C4-2B (cell line): ENCODE results near the gene ESYT1.

Experiments used
- ZFX ChIP-seq: fragments of 450-650 bp; IDR thresholded peaks from 2 replicates; pipeline ENCODE4 v1.6.1; 2017
- TF ChIP-seq, protein P1 (sequence below): fragments of 450-650 bp; conservative IDR thresholded peaks from 2 replicates; pipeline ENCODE4 v1.5.1; 2017; ENCODE audit warnings: mild to moderate bottlenecking

DNA sequence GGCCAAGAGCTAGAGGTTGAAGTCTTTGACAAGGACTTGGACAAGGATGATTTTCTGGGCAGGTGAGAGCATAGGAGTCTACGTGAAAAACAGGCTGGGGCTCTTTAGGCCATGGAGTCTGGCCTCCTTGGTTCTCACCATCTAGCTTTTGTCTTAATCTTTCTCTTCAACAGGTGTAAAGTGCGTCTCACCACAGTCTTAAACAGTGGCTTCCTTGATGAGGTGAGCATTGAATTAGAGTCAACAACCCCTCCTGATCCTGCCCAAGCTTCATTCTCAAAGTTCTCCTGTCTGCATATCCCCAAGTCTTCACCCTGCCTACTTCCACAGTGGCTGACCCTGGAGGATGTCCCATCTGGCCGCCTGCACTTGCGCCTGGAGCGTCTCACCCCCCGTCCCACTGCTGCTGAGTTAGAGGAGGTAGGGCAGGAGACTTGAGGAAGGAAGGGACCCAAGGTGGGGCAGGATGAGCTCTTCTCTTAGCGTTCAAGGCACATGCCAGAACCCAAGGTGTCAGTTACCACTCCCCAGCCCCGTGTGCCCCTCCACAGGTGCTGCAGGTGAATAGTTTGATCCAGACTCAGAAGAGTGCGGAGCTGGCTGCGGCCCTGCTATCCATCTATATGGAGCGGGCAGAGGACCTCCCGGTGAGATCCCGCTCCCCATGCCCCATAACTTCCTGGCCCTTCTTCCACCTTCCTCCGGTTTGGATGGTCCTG is 9.9 kb downstream of the ESYT1 start:
- TF ChIP-seq, protein P1, sequence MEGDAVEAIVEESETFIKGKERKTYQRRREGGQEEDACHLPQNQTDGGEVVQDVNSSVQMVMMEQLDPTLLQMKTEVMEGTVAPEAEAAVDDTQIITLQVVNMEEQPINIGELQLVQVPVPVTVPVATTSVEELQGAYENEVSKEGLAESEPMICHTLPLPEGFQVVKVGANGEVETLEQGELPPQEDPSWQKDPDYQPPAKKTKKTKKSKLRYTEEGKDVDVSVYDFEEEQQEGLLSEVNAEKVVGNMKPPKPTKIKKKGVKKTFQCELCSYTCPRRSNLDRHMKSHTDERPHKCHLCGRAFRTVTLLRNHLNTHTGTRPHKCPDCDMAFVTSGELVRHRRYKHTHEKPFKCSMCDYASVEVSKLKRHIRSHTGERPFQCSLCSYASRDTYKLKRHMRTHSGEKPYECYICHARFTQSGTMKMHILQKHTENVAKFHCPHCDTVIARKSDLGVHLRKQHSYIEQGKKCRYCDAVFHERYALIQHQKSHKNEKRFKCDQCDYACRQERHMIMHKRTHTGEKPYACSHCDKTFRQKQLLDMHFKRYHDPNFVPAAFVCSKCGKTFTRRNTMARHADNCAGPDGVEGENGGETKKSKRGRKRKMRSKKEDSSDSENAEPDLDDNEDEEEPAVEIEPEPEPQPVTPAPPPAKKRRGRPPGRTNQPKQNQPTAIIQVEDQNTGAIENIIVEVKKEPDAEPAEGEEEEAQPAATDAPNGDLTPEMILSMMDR = no peak
- TF ChIP-seq ZFX = no peak
